GM06990 (cell line): ENCODE measurements around the gene RIMS1.

Experiments used
- DNase-seq: peaks from one replicate; pipeline ENCODE4 v3.0.0-alpha.2; 2011; ENCODE audit not compliant: insufficient read length; ENCODE audit errors: extremely low read depth
- H3K27me3 ChIP-seq: replicated peaks from 2 replicates; pipeline ENCODE4 v1.6.0; 2011; ENCODE audit warnings: low read length; ENCODE audit not compliant: control insufficient read depth, insufficient read depth
- H3K36me3 ChIP-seq: 2 replicates; pipeline ENCODE4 v1.5.1; 2011; ENCODE audit warnings: low read length; ENCODE audit not compliant: control insufficient read depth, insufficient read depth
- H3K4me3 ChIP-seq: replicated peaks from 2 replicates; pipeline ENCODE4 v1.5.1; 2011; ENCODE audit warnings: low read depth, mild to moderate bottlenecking, control low read depth, low read length
- TF ChIP-seq, protein P1 (sequence below): IDR thresholded peaks from 2 replicates; pipeline ENCODE4 v1.5.1; 2011; ENCODE audit warnings: low read length, control low read depth, mild to moderate bottlenecking, inconsistent platforms; ENCODE audit not compliant: insufficient read depth, poor library complexity, severe bottlenecking

The RIMS1 gene

DNA sequence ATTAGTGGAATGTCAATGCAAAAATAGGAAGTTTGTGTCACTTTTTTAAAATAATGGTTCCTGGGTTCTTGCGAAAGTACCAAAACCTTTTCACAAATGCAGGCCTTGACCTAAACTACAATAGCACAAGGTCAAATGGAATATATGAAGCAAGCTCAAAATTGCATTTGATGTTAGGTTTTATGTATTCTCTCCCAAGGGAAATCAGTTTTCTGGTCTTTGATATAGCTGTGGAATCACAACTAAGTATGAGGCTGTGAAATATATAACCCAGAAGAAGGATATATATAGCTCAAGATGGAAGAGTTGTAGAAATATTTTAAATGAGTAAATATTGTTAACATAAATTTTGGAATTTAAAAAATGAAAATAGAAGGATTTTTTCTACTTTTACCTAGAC is 327.3 kb downstream of the RIMS1 start:
- Histone ChIP-seq H3K36me3 (no peaks in the 10 kb centered on the region), H3K4me3 (no peak overlapping the region), H3K27me3 (no peaks in the 10 kb centered on the region)
- DNase-seq, result no peak
- TF ChIP-seq, protein P1, sequence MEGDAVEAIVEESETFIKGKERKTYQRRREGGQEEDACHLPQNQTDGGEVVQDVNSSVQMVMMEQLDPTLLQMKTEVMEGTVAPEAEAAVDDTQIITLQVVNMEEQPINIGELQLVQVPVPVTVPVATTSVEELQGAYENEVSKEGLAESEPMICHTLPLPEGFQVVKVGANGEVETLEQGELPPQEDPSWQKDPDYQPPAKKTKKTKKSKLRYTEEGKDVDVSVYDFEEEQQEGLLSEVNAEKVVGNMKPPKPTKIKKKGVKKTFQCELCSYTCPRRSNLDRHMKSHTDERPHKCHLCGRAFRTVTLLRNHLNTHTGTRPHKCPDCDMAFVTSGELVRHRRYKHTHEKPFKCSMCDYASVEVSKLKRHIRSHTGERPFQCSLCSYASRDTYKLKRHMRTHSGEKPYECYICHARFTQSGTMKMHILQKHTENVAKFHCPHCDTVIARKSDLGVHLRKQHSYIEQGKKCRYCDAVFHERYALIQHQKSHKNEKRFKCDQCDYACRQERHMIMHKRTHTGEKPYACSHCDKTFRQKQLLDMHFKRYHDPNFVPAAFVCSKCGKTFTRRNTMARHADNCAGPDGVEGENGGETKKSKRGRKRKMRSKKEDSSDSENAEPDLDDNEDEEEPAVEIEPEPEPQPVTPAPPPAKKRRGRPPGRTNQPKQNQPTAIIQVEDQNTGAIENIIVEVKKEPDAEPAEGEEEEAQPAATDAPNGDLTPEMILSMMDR, result no peak

DNA sequence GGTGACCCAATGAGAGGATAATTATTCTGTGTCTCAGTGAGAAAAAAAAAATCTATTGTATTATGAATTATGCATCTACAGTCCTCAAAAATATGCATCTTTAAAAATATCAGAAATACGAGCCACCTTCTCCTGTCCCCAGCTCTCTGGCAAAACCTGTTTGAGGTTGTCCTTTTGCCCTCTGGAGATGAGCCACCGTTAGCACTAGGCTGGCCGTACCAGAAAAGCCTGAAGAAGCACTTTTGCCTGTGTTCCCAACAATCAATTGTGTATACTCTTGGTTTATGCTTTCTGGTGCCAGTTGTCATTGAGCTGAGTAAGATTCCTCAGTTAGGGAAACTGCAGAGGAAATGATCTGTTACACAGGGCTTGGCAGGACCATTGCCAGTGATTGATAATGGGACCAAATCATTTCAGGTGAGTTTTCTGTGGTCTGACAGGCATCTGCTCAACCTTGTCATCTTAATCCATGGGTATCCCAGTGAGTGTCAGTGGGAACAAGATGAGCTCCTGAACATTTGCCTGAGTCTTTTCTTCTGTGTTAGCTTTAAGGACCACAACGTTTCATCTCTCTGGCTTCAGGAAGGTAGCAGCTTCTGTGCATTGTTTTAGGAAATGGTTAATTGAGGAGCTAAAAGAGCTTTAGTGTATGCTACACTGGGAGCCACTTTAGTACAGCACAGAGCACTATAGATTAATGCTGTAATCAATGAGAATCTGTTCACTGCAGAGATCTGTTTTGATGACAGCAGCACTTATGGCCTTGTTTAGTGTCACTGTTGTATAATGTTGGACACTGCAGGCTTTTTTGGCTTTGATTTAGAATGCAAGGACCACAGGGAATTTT is 330.1 kb downstream of the RIMS1 start:
- no peaks in the 10 kb centered on the region for H3K36me3 ChIP-seq
- TF ChIP-seq, protein P1, result no peak
- no peak overlapping the region for H3K4me3 ChIP-seq
- DNase-seq, result no peak
- no peaks in the 10 kb centered on the region for H3K27me3 ChIP-seq

DNA sequence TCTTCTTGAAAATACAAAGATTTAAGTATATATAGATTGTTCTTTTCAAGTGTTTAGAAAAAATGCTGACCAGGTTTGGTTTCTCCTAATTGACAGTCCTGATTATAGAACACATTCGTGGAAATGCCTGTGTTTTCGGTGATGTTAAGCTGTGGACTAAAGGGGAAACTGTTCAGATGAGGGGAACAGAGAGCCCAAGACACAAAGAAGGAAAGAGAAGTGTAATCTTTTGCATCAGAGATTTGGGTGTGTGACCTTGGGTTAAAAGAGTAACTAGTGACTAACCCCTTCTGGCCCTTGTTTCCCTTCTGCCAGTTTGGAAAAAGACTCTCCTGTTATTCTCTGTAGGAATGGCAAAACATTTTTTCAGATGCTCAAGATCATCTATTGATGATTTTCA is 331.3 kb downstream of the RIMS1 start:
- no peaks in the 10 kb centered on the region for H3K27me3 ChIP-seq
- H3K4me3 ChIP-seq, result no peak overlapping the region
- no peaks in the 10 kb centered on the region for H3K36me3 ChIP-seq
- TF ChIP-seq, protein P1, result no peak
- no peak for DNase-seq

DNA sequence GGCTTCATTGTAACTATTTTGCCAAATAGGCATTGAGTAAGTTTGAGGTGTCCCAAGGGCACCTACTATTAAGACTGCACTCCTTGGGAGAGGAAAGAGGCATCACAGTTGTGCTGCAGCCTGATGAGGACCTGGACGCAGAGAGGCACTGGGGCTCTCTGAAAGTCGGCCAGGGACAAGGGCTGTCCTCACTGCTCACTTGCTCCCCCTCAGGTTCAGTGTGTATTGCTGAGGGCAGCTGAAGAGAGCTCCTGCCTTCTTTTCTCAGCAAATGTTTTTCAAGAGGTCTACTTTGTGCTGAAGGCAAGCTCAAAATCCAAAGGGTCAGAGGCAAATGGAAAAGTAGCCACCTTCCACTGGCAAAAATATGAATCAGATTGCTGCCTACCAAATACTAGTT is 331.8 kb downstream of the RIMS1 start:
- Histone ChIP-seq H3K4me3 (no peak overlapping the region), H3K27me3 (no peaks in the 10 kb centered on the region), H3K36me3 (no peaks in the 10 kb centered on the region)
- TF ChIP-seq, protein P1, result peak; percentile 54
- no peak for DNase-seq

DNA sequence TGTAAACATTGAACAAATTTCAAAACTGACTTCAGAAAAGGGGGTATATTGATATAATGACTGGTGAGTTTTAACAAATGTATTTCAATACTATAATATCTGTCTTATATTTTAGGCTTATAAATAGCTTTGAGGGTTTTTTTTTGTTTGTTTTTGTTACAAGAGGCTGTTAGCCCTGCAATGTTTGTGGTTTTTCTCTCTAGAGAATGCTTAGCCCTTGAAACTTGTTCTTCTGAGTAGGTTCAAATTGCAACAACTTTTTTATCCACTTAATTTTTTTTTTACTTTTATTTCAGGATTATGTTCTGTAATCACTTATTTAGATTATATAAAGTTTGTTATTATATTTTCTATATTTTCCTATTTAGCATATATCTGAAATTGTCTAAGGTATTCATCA is 333.2 kb downstream of the RIMS1 start:
- Histone ChIP-seq H3K4me3 (no peak overlapping the region), H3K36me3 (no peaks in the 10 kb centered on the region), H3K27me3 (no peaks in the 10 kb centered on the region)
- TF ChIP-seq, protein P1, result no peak
- no peak for DNase-seq
